Activated CD4-positive, alpha-beta T cell treated with anti-CD3 and anti-CD28 coated beads for 1 hour (primary cell): Measurements from ENCODE around the gene CDADC1.
A peak's percentile ranks its signal among the peaks of the same experiment; 100 is the strongest.

Experiments
- DNase-seq: peaks from one replicate; pipeline ENCODE4 v3.0.0-alpha.2; 2020

CDADC1 gene

GRCh38 chr13:49247643-49248621, at the start of gene CDADC1:
Gene CDADC1, plus strand, starts transcription at chr13:49247925. Its CDS starts 113 bp downstream, at chr13:49248038.
- DNase-seq, result peak; percentile 73

- no peak for DNase-seq
Measured at GRCh38 chr13:49206641-49207040, 41.1 kb upstream of the CDADC1 start.

- no peak for DNase-seq
Measured at GRCh38 chr13:49208619-49209018, 39.1 kb upstream of the CDADC1 start.

- no peak for DNase-seq
Measured at GRCh38 chr13:49210114-49210513, 37.6 kb upstream of the CDADC1 start.

GRCh38 chr13:49210669-49211068, 37.1 kb upstream of the CDADC1 start:
- DNase-seq, result no peak

DNA sequence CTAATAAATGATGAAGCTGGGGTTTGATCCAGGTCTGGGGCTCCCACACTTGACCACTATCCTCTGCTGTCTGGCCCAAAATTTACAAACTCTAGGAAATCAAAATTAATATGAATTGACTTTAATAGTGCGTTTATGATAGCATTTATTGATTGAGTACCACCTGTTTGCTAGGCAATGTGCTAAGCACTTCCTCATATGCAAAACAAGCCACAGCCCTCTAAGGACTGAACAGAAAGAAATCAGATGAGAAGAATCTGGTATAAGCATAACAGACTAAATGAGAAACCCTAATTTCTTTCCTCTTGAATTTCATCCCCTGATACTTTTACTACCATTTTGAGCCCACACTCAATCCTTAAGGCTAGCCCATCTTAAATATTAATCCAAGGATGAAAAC, 34.2 kb upstream of the CDADC1 start:
- no peak for DNase-seq

DNA sequence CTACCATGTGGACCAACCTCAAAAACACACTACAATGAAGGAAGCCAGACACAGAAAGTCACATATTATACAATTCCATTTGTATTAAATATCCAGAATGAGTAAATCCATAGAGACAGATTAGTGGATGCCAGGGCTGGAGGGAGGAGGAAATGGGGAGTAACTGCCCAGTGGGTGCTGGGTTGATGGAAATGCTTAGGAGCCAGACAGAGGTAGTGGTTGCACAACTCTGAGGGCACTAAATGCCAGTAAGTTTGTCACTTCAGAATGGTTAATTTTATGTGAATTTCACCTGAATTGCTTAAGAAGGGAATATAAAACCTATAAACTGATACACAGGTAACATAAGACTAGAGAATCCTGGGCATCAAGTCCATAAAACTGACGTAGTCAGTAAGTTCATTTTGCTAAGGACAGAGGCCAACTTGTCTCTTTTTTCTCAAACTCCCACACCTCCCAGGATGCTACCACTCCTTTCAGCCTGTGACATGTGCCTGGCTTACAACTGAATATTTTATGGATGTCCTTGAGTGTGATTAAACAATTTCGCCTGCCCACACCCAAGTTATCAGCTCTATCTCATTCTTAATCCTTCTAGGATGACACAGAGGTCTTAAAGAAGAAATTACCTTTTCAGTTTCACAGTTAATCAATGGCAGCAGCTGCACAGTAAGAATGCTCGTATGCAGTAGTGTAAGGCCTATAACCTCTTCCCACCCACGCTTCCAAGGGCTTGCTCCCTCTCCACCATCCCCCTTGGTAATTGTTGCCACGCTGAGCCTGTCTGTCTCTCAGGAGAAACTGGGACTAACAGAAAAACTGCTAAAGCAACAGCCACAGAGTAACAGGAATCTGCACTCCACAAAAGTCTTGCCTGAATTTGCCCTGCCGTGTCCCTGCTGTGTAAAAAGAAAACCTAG, 33.5 kb upstream of the CDADC1 start:
- no peak for DNase-seq

DNA sequence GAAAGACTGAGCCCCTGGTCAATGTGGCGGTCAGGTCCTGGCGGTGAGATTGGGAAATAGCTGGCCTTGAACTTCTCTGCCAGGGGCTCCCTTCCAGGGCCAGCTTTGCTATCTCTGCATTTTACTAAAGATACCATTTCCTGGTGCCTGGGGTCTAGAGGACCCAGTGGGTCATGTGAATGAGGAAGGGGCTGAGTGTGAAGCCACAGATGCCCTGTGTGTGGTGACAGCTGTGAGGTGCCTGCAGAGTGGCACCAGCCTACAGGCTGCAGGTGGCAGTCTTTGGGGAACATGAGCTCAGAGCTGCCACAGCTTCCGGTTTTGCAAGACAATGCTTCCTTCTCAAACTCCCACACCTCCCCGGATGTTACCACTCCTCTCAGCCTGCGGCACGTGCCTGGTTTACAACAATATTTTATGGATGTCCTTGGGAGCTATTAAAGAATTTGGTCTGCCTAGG, 32.8 kb upstream of the CDADC1 start:
- no peak for DNase-seq

DNA sequence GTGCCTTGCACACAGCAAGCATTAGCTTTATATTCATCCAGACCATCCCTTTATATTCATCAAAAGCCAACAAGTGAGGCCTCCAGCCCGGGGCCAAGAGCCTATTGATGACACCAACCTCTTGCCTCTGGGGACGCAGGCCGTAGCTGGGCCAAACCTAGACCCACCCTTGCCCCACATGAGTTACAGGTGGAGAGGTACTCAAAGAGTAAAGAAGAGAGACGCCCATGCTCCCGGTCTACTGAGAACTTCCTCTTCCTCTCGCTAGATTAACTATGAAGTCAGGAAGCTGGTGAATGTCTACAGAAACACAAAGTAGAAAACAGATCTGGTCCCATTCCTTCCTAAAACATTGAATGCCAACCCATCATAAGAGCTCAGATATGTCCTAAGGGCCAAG, 31.4 kb upstream of the CDADC1 start:
- no peak for DNase-seq

GRCh38 chr13:49217962-49218492, 29.7 kb upstream of the CDADC1 start:
- DNase-seq, result no peak

DNA sequence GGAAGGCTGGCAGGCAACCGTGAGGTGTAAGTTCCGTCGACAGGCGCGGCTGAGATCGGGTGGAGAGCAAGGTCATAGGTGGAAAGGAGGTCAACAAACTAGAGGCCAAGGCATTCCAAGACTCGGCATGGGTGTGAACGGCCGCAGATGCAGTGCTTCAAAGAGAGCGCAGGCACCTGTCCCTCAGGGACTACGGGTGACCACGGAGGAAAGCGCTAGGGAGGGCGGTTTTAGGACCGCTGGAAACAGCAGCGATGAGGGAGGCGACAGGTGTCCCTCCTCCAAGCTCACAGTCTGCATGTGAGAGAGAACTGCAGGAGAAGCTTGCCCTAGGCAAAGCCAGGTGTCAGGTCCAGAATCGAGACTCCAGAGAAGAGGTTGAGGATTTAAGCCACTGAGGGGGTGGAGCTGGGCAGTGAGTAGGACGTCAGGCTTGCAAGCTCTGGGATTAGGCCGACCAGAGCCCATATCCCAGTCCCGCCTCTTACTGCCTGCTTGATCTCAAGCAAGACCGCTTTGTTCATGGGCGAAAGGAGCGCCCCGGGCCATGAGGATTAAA, 29.2 kb upstream of the CDADC1 start:
- no peak for DNase-seq

- no peak for DNase-seq
Measured at GRCh38 chr13:49219647-49220035, 28.1 kb upstream of the CDADC1 start.

GRCh38 chr13:49220036-49220855, 27.5 kb upstream of the CDADC1 start, which contains the start of gene MLNR:
Gene MLNR, plus strand, starts transcription at chr13:49220338. Its CDS starts 0 bp downstream, at chr13:49220338.
- DNase-seq, result no peak

DNA sequence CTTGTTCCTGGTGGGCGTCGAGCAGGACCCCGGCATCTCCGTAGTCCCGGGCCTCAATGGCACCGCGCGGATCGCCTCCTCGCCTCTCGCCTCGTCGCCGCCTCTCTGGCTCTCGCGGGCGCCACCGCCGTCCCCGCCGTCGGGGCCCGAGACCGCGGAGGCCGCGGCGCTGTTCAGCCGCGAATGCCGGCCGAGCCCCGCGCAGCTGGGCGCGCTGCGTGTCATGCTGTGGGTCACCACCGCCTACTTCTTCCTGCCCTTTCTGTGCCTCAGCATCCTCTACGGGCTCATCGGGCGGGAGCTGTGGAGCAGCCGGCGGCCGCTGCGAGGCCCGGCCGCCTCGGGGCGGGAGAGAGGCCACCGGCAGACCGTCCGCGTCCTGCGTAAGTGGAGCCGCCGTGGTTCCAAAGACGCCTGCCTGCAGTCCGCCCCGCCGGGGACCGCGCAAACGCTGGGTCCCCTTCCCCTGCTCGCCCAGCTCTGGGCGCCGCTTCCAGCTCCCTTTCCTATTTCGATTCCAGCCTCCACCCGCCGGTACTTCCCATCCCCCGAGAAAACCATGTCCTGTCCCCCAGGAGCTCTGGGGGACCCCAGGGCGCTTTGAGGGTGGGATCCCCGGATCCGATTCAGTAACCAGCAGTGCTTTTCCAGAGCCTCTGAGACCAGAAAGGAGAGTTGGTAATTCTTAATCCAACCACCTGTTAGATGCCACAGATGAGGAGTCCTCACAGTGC, 26.7 kb upstream of the CDADC1 start:
- DNase-seq, result no peak

DNA sequence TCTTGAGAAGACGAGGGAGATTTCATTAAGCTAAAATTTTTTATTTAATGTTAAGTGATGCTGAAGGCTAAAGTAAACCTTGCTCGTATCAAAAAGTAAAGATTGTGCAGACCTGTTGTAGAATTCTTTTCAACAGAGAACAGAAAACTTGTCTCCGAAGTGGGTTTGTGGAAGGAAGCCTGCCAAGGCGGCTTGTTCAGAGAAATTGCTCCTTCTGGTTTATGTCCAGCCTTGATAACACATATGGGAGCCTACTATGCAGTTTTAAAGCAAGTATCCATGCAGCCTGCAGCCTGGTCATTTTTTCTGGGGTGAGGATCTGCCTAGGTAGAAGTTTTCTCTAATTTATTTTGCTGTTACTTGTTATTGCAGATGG, 26.1 kb upstream of the CDADC1 start:
- no peak for DNase-seq

DNA sequence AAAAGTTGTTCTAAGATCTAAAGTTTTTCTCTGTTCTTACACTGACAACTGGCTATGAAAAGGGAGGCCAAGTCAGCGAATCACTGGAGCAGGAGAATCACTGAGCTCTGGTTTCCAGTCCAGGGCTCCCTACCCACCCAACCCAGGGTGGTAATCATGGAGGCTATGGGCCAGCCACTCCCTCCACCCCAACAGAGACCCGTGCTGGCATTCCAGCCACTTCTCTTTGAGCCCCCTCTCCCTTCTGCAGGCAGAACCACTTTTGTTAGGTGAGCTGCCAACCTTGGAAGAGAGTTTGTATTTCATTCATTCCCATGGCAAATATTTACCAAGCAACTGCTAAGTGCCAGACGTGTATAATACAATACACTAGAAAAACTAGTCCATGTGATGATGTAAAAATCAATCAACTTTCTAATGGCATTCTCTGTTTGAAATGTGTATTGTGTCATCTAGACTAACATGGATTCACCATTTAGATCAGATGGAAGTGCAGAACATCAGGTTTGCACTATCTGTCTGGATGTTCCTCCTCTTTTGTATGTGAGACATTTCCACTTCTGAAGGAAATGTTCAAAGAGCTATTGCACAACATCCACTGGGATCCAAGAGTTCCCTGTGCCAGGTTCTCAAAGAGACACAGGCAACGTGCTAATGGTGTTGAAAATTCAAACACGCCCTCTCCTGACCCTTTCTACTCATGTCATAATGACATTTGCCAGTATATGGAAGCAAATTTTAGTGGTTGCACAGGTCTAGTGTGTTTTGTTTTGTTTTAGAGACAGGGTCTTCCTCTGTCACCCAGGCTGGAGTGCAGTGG, 22.3 kb upstream of the CDADC1 start:
- DNase-seq, result no peak

DNA sequence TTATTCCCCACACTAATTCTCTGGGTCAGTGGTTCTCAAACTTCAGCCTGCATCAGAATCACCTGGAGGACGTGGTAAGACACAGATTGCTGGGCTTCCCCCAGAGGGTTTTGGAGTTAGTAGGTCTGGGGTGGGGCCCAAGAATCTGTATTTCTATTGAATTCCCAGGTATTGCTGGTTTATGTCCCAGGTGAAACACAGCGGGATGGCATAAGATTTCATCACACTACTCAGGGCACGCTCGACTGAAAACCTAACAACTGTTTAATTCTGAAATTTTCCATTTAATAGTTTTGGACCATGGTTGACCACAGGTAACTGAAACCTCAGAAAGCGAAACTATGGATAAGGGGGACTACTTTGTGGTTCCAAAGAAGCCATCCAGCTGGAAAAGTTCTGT, 21.1 kb upstream of the CDADC1 start:
- DNase-seq, result no peak

GRCh38 chr13:49234741-49235140, 13.0 kb upstream of the CDADC1 start:
- no peak for DNase-seq

DNA sequence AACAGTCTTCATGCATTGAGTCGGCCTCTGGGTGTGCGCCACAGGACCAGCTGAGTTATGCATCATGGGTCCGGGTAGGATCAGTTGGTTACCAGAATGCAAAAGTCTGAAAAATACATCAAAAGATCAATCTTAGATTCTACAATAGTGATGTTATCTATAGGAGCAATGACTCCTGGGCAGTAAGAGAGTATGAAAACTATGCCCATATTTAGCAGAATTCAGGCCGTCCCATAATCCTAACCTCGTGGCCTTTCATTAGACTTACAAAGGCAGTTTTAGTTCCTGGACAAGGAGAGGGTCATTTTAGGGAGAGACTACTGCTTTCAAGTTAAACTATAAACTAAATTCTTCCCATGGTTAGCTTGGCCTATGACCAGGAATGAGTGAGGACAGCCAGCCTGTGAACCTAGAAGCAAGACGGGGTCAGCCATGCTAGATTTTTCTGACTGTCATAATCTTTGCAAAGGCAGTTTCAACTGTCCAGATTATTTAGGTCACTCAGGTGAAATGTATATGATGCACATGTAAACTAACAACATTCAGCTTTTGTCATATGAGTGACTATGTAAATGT, 11.8 kb upstream of the CDADC1 start:
- no peak for DNase-seq

- DNase-seq, result no peak
Measured at GRCh38 chr13:49238621-49239020, 9.1 kb upstream of the CDADC1 start.
